CD4-positive, alpha-beta T cell treated with Interleukin-6 at 100 ng/mL for 8 hours (primary cell): ENCODE results near the gene RCSD1.

Experiments
- DNase-seq: peaks from one replicate; pipeline ENCODE4 v3.0.0-alpha.2; 2020; ENCODE audit warnings: mixed read lengths, low spot score

RCSD1 gene

DNA sequence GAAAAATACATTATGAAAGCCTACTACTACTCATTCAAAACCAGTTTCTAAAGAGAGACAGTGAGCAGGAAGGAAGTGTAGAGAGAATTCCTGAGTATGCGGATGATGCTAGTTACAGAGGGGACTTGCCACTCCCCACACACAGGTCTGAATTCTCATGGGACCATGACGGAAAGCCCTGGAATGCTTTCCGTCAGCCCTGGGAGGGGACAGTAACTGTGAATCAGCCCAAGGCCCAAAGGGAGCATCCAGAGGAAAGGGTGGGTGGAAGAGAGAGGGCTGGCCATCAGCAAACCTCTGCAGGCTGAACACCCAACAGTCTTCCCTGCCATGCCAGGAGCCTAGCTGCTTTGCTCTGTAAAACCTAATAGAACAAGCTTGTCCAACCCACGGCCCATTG lies 36.4 kb downstream of the RCSD1 start:
- DNase-seq, result no peak

DNA sequence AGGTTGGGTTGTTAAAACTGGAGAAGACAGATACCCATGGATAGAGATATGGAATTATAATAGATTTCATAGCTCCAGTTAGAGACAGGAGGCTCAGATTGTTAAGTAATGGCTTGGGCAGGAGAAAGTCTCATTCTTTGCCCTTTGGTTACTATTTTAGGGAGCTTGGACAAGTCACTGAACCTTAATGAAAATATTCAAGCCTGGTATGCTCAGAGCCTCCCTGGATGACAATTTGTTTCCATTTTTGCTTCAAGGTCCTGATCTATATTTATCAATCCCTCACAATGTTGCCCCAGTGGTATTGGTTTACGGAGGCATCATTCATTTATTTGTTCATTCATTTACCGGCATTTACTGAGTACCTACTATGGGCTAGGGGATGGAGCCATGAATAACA lies 37.5 kb downstream of the RCSD1 start:
- no peak for DNase-seq

DNA sequence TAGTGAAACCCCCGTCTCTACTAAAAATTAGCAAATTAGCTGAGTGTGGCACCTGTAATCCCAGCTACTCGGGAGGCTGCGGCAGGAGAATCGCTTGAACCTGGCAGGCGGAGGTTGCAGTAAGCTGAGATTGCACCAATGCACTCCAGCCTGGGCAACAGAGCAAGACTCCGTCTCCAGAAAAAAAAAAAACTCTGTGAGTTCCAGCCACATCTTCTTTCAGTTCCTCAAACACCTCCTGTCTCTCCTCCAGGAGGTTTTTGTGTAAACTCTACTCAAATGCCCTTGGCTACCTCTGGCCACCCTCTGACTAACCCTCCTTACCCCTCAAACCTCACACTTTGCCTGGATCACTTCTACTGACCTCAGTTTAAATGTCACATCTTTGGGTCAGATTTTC lies 38.1 kb downstream of the RCSD1 start:
- no peak for DNase-seq

DNA sequence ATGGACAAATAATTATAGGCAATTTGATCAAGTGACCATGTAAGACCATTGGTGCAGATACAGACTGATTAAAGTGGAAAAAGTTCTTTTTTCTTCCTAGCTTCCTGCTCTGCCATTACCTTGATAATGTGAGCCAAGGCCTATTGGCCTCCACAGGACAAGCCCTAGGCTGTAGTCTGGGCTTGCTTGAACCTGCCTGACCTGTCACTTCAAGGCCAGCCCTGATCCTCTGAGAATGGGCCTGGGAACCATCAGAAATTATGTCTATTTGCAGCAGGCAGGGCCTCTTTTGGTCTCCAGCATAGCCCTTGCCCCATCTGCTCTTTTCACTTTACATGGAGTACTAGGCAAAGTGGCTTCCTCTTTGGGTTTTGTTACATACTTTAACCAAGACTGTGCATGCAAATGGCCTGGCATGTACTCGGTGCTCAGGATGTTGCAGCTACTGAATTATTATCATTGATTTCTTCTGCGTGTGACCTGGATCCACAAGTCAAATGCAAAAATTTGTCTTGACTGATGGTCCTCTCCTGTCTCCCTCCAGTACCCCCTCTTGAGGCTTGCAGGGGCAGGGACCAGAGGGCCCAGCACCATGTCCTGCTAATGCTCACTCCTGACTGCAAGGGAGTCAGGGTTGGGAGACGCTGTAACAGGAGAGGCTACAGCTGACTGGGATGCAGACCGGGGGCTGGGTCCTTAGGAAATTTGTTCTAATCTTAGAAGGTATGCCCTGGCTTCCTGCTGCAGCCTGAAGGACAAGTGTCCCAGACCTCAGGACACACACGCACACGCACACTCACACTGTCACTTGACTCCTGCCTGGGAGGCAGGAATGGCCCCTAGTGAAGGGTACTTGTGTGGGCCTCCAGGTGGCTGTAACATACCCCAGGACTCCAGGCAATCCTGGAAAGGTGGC lies 39.4 kb downstream of the RCSD1 start:
- DNase-seq, result no peak

GRCh38 chr1:167670563-167670962 lies 40.5 kb downstream of the RCSD1 start:
- DNase-seq, result no peak

DNA sequence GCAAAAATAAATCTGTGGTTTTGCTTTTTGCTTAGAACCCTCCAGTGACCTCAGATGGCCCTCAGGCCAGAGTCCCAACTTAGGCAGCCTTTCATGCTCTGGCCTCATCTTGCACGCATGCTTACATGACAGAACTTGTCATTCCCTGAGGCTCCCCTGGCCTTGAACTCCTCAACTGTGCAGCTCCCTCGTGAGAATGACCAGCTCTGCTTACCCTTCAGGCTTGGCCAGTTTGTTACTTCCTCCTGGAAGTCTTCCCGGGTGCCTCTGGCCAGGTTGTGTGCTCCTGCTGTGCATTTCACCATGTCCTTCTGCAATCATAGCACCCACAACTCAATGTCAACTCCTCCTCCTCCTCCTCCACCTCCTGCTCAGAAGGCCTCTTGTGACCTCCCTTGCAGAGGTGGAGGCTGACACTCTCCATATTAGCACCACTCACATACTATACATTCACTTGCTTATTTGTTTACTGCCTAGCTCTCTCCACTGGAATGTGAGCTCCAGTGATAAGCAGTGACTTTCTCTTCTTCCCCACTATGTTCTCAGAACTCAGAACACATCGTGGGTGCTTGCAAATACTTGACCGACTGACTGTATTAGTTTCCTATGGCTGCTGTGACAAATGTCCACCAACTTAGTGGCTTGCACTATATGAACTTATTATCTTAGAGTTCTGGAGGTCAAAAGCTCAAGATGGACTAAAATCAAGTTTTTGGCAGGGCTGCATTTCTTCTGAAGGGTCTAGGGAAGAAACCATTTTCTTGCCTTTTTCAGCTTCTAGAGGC lies 41.9 kb downstream of the RCSD1 start:
- no peak for DNase-seq

DNA sequence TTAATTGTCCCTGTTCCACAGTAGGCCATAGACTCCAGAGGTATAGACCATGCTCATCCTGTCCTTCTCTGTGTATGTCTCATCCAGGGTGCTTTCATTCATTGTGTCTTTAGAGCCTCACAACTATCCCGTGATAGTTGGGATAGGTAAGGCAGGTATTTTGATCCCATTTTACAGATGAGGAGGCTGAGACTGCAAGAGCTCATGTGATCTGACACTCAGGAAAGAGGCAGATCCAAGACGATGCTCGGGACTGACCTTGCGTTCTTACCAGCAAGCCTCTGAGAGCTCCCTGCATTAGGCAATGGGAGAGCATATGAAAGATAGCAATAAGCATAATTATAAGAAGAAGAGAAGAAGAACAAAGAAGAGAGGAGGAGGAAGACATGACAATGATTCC lies 42.8 kb downstream of the RCSD1 start:
- no peak for DNase-seq

- DNase-seq, result no peak
Measured at GRCh38 chr1:167673265-167673664, 43.2 kb downstream of the RCSD1 start.

DNA sequence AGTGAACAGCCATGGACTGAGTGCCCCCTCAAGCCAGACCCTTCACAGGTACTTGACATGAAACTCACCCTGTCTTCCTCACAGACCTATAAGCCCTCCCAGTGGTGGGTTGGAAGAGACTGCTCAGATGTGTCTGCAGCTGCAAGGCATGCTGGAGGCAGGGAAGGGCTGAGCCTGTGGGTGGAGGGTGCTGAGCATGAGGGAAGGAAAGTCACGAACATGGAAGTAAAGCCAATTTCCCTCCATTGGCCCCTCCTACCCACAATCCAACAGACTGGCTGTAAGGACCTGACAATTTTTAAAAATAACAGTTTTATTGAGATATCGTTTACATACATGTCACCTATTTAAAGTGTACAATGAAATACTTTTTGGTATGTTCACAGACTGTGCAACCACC lies 44.1 kb downstream of the RCSD1 start:
- DNase-seq, result no peak

GRCh38 chr1:167675440-167675839 lies 45.4 kb downstream of the RCSD1 start:
- no peak for DNase-seq

DNA sequence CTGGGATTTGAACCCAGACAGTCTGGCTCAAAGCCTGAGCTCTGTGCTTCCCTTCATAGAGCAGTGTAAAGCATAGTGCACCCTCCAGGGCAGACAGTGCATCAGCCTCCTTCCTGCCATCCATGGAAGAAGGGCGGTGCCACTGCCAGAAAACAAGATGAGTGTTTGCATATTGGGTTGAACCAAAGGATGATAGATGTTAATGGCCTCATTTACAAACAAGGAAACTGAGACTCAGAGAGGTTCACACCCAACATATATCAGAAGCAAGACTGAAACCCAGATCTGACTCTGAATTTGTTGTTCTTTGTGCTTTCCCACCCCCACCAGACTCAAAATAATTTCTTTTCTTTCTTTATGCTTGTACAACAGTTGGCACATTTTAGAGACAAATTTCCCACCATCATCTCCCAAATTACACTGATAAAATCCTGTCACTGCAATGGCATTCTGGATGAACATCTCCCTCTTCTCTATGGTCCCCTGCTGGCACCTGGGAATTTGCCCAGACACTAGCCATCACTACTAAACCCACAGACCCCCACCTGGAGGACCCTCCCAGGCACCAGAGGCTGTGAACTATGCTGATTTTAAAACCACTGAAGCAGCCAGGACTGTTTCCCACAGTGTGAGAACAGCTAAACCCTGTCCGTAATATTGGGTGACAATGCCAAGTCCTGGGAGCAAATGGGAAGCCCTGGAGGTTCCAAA lies 46.3 kb downstream of the RCSD1 start:
- no peak for DNase-seq

- DNase-seq, result no peak
Measured at GRCh38 chr1:167676916-167677848, 47.1 kb downstream of the RCSD1 start.

DNA sequence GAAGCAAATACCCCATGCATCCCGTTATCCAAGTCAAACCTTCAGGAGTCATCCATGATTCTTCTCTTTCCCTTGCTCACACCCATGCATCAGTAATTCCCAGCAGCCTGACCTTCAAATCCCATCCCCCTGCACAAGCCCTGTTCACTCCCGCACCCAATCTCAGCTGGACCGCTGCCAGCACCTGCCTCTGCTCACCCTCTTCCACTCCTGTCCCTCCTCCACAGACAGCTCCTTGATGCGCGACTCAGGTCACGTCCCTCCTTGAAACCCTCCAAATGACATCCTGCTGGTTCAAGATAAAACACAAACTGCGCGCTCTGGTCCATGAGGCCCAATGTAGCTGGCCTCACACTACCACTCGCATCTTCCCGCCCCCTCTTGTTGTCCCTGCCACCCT lies 48.4 kb downstream of the RCSD1 start:
- DNase-seq, result no peak

- no peak for DNase-seq
Measured at GRCh38 chr1:167678838-167679237, 48.8 kb downstream of the RCSD1 start.

GRCh38 chr1:167679714-167680113 lies 49.7 kb downstream of the RCSD1 start:
- DNase-seq, result no peak

GRCh38 chr1:167681024-167681423 lies 51.0 kb downstream of the RCSD1 start:
- DNase-seq, result no peak

- DNase-seq, result no peak
Measured at GRCh38 chr1:167681451-167682098, 51.5 kb downstream of the RCSD1 start.

DNA sequence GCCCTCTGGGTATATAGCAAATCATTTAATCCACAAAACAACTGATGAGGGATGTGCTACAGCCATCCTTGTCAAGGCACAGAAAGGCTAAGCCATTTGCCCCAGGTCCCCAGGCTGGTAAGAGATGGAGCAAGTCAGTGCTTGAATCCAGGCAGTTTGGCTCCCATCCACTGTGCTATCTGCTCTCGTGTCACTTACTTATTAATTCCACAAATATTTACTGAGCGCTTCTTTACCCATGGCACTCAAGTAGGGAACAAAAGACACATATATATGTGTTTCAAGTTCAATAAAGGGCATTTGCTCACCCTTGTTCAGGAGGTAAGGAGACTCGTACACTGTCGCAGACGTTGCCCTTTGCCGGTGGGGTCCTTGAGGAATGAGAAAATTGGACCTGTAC lies 53.2 kb downstream of the RCSD1 start:
- no peak for DNase-seq

- DNase-seq, result no peak
Measured at GRCh38 chr1:167683641-167684502, 53.8 kb downstream of the RCSD1 start.

DNA sequence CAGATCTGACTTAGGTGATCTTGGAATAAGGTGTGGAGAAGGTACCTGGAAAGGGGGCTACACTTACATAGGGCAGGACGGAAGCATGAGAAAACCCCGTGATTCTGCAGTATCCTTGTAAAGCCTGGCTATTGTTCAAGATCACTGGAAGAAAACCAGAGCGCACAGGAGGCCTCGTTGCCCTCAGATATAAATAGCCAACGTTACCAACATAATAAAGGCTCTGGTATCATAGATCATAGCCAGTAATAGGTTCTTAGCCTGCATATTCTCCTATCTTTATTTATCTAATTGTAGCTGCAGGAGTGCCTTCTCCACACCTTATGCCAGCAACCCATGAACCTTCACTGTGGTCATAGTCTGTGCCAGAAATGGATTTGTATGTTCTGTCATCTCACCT lies 55.8 kb downstream of the RCSD1 start:
- DNase-seq, result no peak
